Smooth muscle cell (in vitro differentiated cells): ENCODE results near the gene MCRS1. TPM values are rescaled to one million over a fixed set of nuclear protein-coding genes. Genes with fewer than 3 reads are reported as not detected.

Experiments used
- DNase-seq: peaks from one replicate; lab custom pipeline; 2025; ENCODE audit not compliant: unreplicated experiment; lab: John Stamatoyannopoulos, UW
- H2AFZ ChIP-seq: fragments of 200-600 bp; sonication (generic); 2 replicates; pipeline ENCODE4 v1.6.0; 2016; ENCODE audit warnings: antibody characterized with exemption, low read depth, mild to moderate bottlenecking
- H3F3A ChIP-seq: fragments of 200-600 bp; sonication (generic); 2 replicates; pipeline ENCODE4 v1.6.0; 2017; ENCODE audit warnings: antibody characterized with exemption, low read depth
- H3K27ac ChIP-seq: fragments of 200-600 bp; sonication (generic); 2 replicates; pipeline ENCODE4 v1.5.1; 2016; ENCODE audit warnings: low read depth, mild to moderate bottlenecking
- H3K27me3 ChIP-seq: fragments of 200-600 bp; sonication (generic); 2 replicates; pipeline ENCODE4 v1.6.1; 2016; ENCODE audit warnings: low read depth, mild to moderate bottlenecking
- H3K36me3 ChIP-seq: fragments of 200-600 bp; sonication (generic); 2 replicates; pipeline ENCODE4 v1.5.1; 2016; ENCODE audit warnings: low read depth
- H3K4me1 ChIP-seq: fragments of 200-600 bp; sonication (generic); 2 replicates; pipeline ENCODE4 v1.5.1; 2016; ENCODE audit warnings: low read depth
- H3K4me2 ChIP-seq: fragments of 200-600 bp; sonication (generic); 2 replicates; pipeline ENCODE4 v1.6.0; 2016; ENCODE audit warnings: mild to moderate bottlenecking
- H3K4me3 ChIP-seq: fragments of 200-600 bp; sonication (generic); 2 replicates; pipeline ENCODE4 v1.5.1; 2016; ENCODE audit warnings: mild to moderate bottlenecking
- H3K79me2 ChIP-seq: fragments of 200-600 bp; sonication (generic); 2 replicates; pipeline ENCODE4 v1.6.0; 2016; ENCODE audit warnings: low read depth, mild to moderate bottlenecking
- H3K9ac ChIP-seq: fragments of 200-600 bp; sonication (generic); 2 replicates; pipeline ENCODE4 v1.6.0; 2016; ENCODE audit warnings: low read depth
- H3K9me3 ChIP-seq: fragments of 200-600 bp; sonication (generic); replicated peaks from 2 replicates; pipeline ENCODE4 v1.5.1; 2016; ENCODE audit warnings: low read depth
- H4K20me1 ChIP-seq: fragments of 200-600 bp; sonication (generic); 2 replicates; pipeline ENCODE4 v1.6.0; 2016; ENCODE audit warnings: low read depth
- CTCF ChIP-seq: fragments of 200-600 bp; sonication (generic); IDR thresholded peaks from 2 replicates; pipeline ENCODE4 v1.5.1; 2017; ENCODE audit warnings: borderline replicate concordance, mild to moderate bottlenecking, antibody characterized with exemption; ENCODE audit not compliant: insufficient read depth, poor library complexity, severe bottlenecking
- WGBS: methylation state at CpG from one replicate; pipeline ENCODE4 v1.1.7; 2016; ENCODE audit warnings: low lambda C conversion rate; 5-methylcytosine and 5-hydroxymethylcytosine counted together
- polyA plus RNA-seq: library from polyadenylated mRNA; unstranded; fragments of >200 nt; fragmentation: Nextera tagmentation; extraction: Ambion mirVana; gene quantifications from 2 replicates; pipeline ENCODE4 v1.2.1, GENCODE V29; 2016
- total RNA-seq: library from RNA; depleted of rRNA; stranded (reverse); fragments of >200 nt; gene quantifications from 2 replicates; pipeline ENCODE4 v1.2.3, GENCODE V29; 2014

The MCRS1 gene
- total and polyA plus RNA-seq, 2 experiments from 2014 or later = 41.4 to 54.4 TPM

DNA sequence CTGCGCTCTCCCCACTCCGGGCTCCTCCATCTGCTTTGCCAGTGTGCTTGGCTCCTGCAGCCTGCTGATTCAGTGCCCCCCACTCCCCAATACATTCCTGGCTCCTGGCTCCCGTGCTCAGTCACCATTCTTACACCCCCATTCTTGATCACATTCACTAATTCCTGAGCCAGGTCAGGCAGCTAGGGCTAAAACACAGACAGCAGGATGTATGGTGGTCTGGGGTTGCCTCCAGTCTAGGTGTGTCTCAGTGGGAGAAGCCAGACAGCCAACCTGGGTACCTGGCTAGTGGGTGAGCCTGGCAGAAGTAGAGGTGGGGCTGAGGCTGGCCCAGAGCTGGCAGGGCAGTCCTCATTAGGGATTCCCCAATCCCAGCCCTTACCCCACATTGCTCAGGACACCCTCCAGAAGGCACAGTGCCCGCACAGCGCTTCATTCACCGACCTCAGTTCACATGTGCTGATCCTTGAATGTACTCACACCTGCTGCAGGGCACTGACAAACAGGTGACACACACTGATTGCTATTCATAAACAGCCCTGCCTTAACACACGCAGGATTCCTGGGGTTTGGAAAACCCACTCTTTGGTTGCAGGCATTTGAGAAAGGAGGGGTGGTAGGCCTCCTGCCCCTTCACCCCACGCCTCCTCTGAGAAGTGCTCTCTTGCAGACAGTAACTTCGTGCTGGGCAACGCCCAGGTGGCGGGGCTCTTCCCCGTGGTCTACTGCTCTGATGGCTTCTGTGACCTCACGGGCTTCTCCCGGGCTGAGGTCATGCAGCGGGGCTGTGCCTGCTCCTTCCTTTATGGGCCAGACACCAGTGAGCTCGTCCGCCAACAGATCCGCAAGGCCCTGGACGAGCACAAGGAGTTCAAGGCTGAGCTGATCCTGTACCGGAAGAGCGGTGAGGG, 27.5 kb downstream of the MCRS1 start:
- WGBS = 57% methylated on average over 17 of the region's 21 CpGs
- no peak overlapping the region for H3K4me3 ChIP-seq
- no peak overlapping the region for H3K9ac ChIP-seq
- H3F3A ChIP-seq = no peaks in the 10 kb centered on the region
- no peaks in the 10 kb centered on the region for H3K9me3 ChIP-seq
- H4K20me1 ChIP-seq = no peaks in the 10 kb centered on the region
- H3K27me3 ChIP-seq = peaks cover 98% of the 10 kb centered on the region
- H3K4me1 ChIP-seq = peaks cover 6% of the 10 kb centered on the region
- H3K4me2 ChIP-seq = no peak overlapping the region
- H2AFZ ChIP-seq = no peak overlapping the region
- H3K79me2 ChIP-seq = no peaks in the 10 kb centered on the region
- no peaks in the 10 kb centered on the region for H3K36me3 ChIP-seq
- DNase-seq = no peak
- no peak for TF ChIP-seq CTCF
- H3K27ac ChIP-seq = no peak overlapping the region

- no peaks in the 10 kb centered on the region for H3F3A ChIP-seq
- H3K27ac ChIP-seq = no peak overlapping the region
- H3K4me2 ChIP-seq = no peak overlapping the region
- peaks cover 98% of the 10 kb centered on the region for H3K27me3 ChIP-seq
- no peak overlapping the region for H3K9ac ChIP-seq
- H4K20me1 ChIP-seq = no peaks in the 10 kb centered on the region
- TF ChIP-seq CTCF = no peak
- no peaks in the 10 kb centered on the region for H3K36me3 ChIP-seq
- 23% methylated on average over 42 of the region's 47 CpGs for whole genome bisulfite sequencing
- H2AFZ ChIP-seq = no peak overlapping the region
- no peak for DNase-seq
- no peak overlapping the region for H3K4me3 ChIP-seq
- H3K4me1 ChIP-seq = peaks cover 6% of the 10 kb centered on the region
- H3K9me3 ChIP-seq = no peaks in the 10 kb centered on the region
- H3K79me2 ChIP-seq = no peaks in the 10 kb centered on the region
Measured at GRCh38 chr12:49539406-49540228, 28.3 kb downstream of the MCRS1 start.

DNA sequence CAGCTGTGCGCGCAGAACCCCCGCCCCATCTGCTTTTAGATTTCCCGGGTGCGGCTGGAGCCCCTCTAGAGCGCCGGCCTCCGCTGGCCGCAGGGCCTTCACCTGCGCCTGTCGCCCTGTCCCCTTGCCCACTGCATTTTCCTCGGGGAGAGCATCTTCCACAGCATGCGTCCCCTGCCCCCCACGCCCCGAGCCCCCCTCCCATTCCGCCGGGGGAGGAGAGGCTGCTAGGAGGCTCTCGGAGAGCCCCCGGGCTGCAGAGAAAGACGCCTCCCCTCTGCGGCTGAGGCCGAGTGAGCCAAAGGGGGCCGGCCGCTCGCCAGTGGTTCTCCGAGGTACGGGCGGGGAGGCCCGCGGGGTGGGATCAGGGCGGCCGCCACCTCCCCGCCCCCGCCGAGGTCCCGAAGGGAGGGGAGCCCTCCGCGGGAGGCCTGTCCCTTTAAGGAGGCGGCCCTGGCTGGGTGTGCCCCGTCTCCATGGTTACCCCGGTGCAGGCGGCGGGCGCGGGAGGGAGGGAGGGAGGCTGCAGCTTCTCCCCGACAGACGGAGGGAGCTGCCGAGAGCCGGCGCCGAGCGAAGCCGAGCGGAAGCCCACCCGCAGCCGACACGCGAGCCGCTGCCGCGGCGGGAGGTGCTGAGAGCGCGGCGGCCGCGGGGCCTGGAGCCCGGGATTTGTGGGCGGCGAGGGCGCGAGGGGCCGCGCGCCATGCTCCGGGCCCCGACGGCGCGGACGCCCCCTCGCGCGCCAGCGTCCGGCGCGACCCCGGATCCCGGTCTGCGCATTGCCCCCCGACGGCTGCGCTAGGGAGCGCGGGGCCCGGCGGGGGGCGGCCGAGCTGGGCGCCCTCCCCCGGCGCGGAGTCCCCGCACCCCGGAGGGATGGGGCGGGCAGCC, 29.2 kb downstream of the MCRS1 start, which contains the start of gene KCNH3:
Gene KCNH3, plus strand, starts transcription at position 521 of the 894 bp plus-strand sequence. CDS start 387 bp downstream, outside the sequence.
- H3K9ac ChIP-seq = no peak within 1 kb of the TSS
- H3K79me2 ChIP-seq = no peaks in the 10 kb centered on the region
- H4K20me1 ChIP-seq = no peaks in the 10 kb centered on the region
- peaks cover 90% of the 10 kb centered on the region for H3K27me3 ChIP-seq
- peak within 1 kb of the TSS; percentile 51 for H3K4me3 ChIP-seq
- no peak within 1 kb of the TSS for H2AFZ ChIP-seq
- peak within 1 kb of the TSS; percentile 91 for H3K4me2 ChIP-seq
- peaks cover 6% of the 10 kb centered on the region for H3K4me1 ChIP-seq
- no peaks in the 10 kb centered on the region for H3F3A ChIP-seq
- TF ChIP-seq CTCF = no peak
- no peak for DNase-seq
- H3K27ac ChIP-seq = no peak within 1 kb of the TSS
- H3K36me3 ChIP-seq = no peaks in the 10 kb centered on the region
- no peaks in the 10 kb centered on the region for H3K9me3 ChIP-seq
- 4% methylated on average over 23 of the region's 107 CpGs for WGBS
